Measurements from ENCODE around the gene OTUB2. TPM values are rescaled to one million over a fixed set of nuclear protein-coding genes. Genes with fewer than 3 reads are reported as not detected.

The OTUB2 gene
- total and polyA plus RNA-seq, 2 of the 8 experiments (the other 6 are each of a cell fraction or from before 2014, with no cell fraction given): 2.2 to 4.2 TPM

DNA sequence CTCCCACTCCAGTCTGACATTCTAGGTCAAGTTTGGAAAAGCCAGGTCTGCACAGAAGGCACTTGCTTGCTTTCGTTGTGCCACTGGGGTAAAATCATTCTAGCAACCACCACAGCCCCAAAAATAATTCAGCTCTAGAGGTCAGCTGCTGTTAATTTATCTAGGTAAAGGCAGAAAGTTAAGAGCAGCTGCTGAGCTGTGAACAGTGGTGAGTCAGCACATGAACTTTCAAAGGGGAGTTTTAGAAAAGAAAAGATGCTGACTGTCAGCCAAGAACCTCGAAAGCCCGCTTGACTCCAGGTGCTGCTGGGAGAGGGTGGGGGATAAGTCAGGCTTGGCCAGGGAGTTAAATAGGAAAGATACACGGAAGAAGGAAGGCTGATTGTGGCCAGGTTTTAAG is 16.4 kb upstream of the OTUB2 start (continued):
- TF ChIP-seq CHD7 (IDR thresholded peaks at IDR 0.05; ENCODE audit: insufficient replicate concordance, low read length): no peak
- TF ChIP-seq KDM4A (IDR thresholded peaks at IDR 0.05; ENCODE audit: low read depth, low read length, severe bottlenecking): no peak
- no peak for TF ChIP-seq CEBPB (IDR thresholded peaks at IDR 0.05; ENCODE audit: low read depth, low read length)
- TF ChIP-seq SAP30 (IDR thresholded peaks at IDR 0.05; ENCODE audit: insufficient read depth, insufficient replicate concordance, low read length): no peak
- TF ChIP-seq RNF2 (IDR thresholded peaks at IDR 0.05; ENCODE audit: borderline replicate concordance, low read depth, low read length, missing control alignments, poor library complexity, severe bottlenecking): no peak
- no peak for TF ChIP-seq TEAD4 (IDR thresholded peaks at IDR 0.05; ENCODE audit: low read depth, low read length)
- TF ChIP-seq SIRT6 (IDR thresholded peaks at IDR 0.05; ENCODE audit: low read length): no peak
- no peak for TF ChIP-seq JUND (IDR thresholded peaks at IDR 0.05; ENCODE audit: low read length)
- TF ChIP-seq TAF1 (IDR thresholded peaks at IDR 0.05; ENCODE audit: low read depth, low read length): no peak
- TF ChIP-seq EGR1 (IDR thresholded peaks at IDR 0.05; ENCODE audit: borderline replicate concordance, low read depth, low read length): no peak

Data from H1 (cell line).